K562 (cell line): Measurements from ENCODE around the gene TTC4. TPM values are rescaled to one million over a fixed set of nuclear protein-coding genes. Genes with fewer than 3 reads are reported as not detected.
A peak's percentile ranks its signal among the peaks of the same experiment; 100 is the strongest.

Experiments used
- BHLHE40 ChIP-seq: IDR thresholded peaks from 2 replicates; pipeline ENCODE4 v1.6.1; 2011; ENCODE audit warnings: low read length, improper control_type of control experiment
- CCNT2 ChIP-seq: IDR thresholded peaks from 2 replicates; pipeline ENCODE4 v1.6.1; 2011; ENCODE audit warnings: borderline replicate concordance, low read depth, mild to moderate bottlenecking, moderate library complexity, mixed read lengths, low read length; ENCODE audit not compliant: insufficient read length; ENCODE audit errors: extremely low read depth
- DLX4 ChIP-seq: fragments of 250-450 bp; sonication (Bioruptor Pico); IDR thresholded peaks from 2 replicates; pipeline ENCODE4 v1.6.1; 2021; ENCODE audit warnings: mild to moderate bottlenecking
- EHMT2 ChIP-seq: fragments of 450-650 bp; IDR thresholded peaks from 2 replicates; pipeline ENCODE4 v1.6.1; 2018; ENCODE audit warnings: antibody characterized with exemption
- HDAC1 ChIP-seq, 2 experiments: fragments of 450-650 bp; IDR thresholded peaks; 2 replicates each; pipeline ENCODE4 v1.6.1; 2016 to 2017; ENCODE audit warnings: inconsistent platforms in 1 of 2, mild to moderate bottlenecking in 1 of 2, moderate library complexity in 1 of 2
- KDM5B ChIP-seq: fragments of 200-600 bp; sonication (generic); IDR thresholded peaks from 2 replicates; pipeline ENCODE4 v1.6.1; 2012; ENCODE audit warnings: low read depth, mild to moderate bottlenecking, moderate library complexity, low read length, control low read depth, inconsistent platforms; ENCODE audit not compliant: insufficient replicate concordance
- KLF16 ChIP-seq: IDR thresholded peaks from 2 replicates; pipeline ENCODE4 v1.6.1; 2016; ENCODE audit warnings: antibody characterized with exemption
- MAX ChIP-seq: sonication (generic); formaldehyde crosslinking; IDR thresholded peaks from 2 replicates; pipeline ENCODE4 v1.9.0; 2022; ENCODE audit warnings: mild to moderate bottlenecking, missing genetic modification reagents
- RHOXF2B ChIP-seq: fragments of 250-450 bp; sonication (Bioruptor Pico); conservative IDR thresholded peaks from 2 replicates; pipeline ENCODE4 v1.5.1; 2021
- ZBTB40 ChIP-seq, 2 experiments: fragments of 450-650 bp in 1 of 2; sonication (generic) in 1 of 2; formaldehyde crosslinking in 1 of 2; IDR thresholded peaks; 2 replicates each; pipeline versions ENCODE4 v1.7.1 to v1.9.0; 2016 to 2022; ENCODE audit warnings: inconsistent platforms in 1 of 2, mild to moderate bottlenecking in 1 of 2, missing genetic modification reagents in 1 of 2
- ZNF23 ChIP-seq: fragments of 250-450 bp; sonication (Bioruptor Pico); IDR thresholded peaks from 2 replicates; pipeline ENCODE4 v1.4.0; 2020; ENCODE audit warnings: mild to moderate bottlenecking
- ZNF282 ChIP-seq: sonication (generic); formaldehyde crosslinking; IDR thresholded peaks from 2 replicates; pipeline ENCODE4 v1.8.1; 2023; ENCODE audit warnings: missing genetic modification reagents
- polyA plus RNA-seq, 8 experiments: library from polyadenylated mRNA; depleted of rRNA in 4 of 8; stranded (reverse) in 5 of 8; unstranded in 3 of 8; fragments of >200 nt; fragmentation: Nextera tagmentation in 2 of 8; fragmentation: Illumina TruSeq in 1 of 8; extraction: Ambion mirVana in 2 of 8; extraction: Trizol in 1 of 8; gene quantifications; 2 replicates each; pipeline versions ENCODE4 v1.2.1 to v1.2.3, GENCODE V29; 2011 to 2014; ENCODE audit warnings: inconsistent platforms in 1 of 8, missing spikeins in 1 of 8
- total RNA-seq, 7 experiments: library from RNA; depleted of rRNA in 6 of 7; stranded (reverse); fragments of >200 nt in 6 of 7; fragmentation: Illumina TruSeq in 2 of 7; extraction: Trizol in 2 of 7; gene quantifications; 2 replicates each; pipeline versions ENCODE4 v1.2.1 to v1.2.3, GENCODE V29; 2011 to 2021; ENCODE audit warnings: low replicate concordance in 1 of 7

Gene TTC4
- total and polyA plus RNA-seq, 9 of the 15 experiments (the other 6 are each of a cell fraction or from before 2014, with no cell fraction given): 36.3 to 111 (median 54.1) TPM

GRCh38 chr1:54764133-54764921, 48.7 kb downstream of the TTC4 start, which contains the start of gene PARS2 (continued):
- TF ChIP-seq EHMT2 (no peak), KDM5B (peak; percentile 88), HDAC1 (IDR thresholded peaks at IDR 0.05) (peak in 1 of 2 experiments; percentile 90; a peak in 2 of 4 replicates), BHLHE40 (peak; percentile 84), ZNF282 (CRISPR knock-in tag) (no peak), RHOXF2B (no peak), CCNT2 (peak; percentile 74), ZBTB40 (IDR thresholded peaks at IDR 0.05) (peak; percentile 98), ZBTB40 (CRISPR knock-in tag; IDR thresholded peaks at IDR 0.05) (no peak), ZNF23 (CRISPR knock-in tag) (0 out of 2 replicates have a peak, but pooled peaks have one; percentile 29), MAX (CRISPR knock-in tag) (peak; percentile 88), DLX4 (CRISPR knock-in tag) (no peak), KLF16 (no peak)
